Measurements from ENCODE around the gene RASGRP2.

Gene RASGRP2

GRCh38 chr11:64788321-64789215 lies 44.6 kb upstream of the RASGRP2 start:
- no peak for DNase-seq (ENCODE audit: low read depth, low spot score)
- H3K4me3 ChIP-seq (ENCODE audit: low read depth, low read length): no peak overlapping the region
- no peak for TF ChIP-seq CTCF (IDR thresholded peaks at IDR 0.05; ENCODE audit: low read depth, low read length)
- in situ Hi-C loops (cut with HindIII; ENCODE audit: low sequenced_read_pairs): no loop called here

- H3K4me3 ChIP-seq (ENCODE audit: low read depth, low read length): no peak overlapping the region
- peak; percentile 89 for TF ChIP-seq CTCF (IDR thresholded peaks at IDR 0.05; ENCODE audit: low read depth, low read length)
- in situ Hi-C loops (cut with HindIII; ENCODE audit: low sequenced_read_pairs): no loop called here
- peak; percentile 32 for DNase-seq (ENCODE audit: low read depth, low spot score)
These were observed 43.8 kb upstream of the RASGRP2 start for GRCh38 chr11:64787526-64788320.

- in situ Hi-C loops (cut with HindIII; ENCODE audit: low sequenced_read_pairs): no loop called here
- no peak for TF ChIP-seq CTCF (IDR thresholded peaks at IDR 0.05; ENCODE audit: low read depth, low read length)
- no peak overlapping the region for H3K4me3 ChIP-seq (ENCODE audit: low read depth, low read length)
- no peak for DNase-seq (ENCODE audit: low read depth, low spot score)
These were observed 42.4 kb upstream of the RASGRP2 start for GRCh38 chr11:64786308-64786707.

GRCh38 chr11:64784813-64785581 lies 41.1 kb upstream of the RASGRP2 start:
- no peak overlapping the region for H3K4me3 ChIP-seq (ENCODE audit: low read depth, low read length)
- in situ Hi-C loops (cut with HindIII; ENCODE audit: low sequenced_read_pairs): no loop called here
- no peak for TF ChIP-seq CTCF (IDR thresholded peaks at IDR 0.05; ENCODE audit: low read depth, low read length)
- no peak for DNase-seq (ENCODE audit: low read depth, low spot score)

- no peak for TF ChIP-seq CTCF (IDR thresholded peaks at IDR 0.05; ENCODE audit: low read depth, low read length)
- in situ Hi-C loops (cut with HindIII; ENCODE audit: low sequenced_read_pairs): no loop called here
- peak; percentile 100 for DNase-seq (ENCODE audit: low read depth, low spot score)
- peak within 1 kb of the TSS; percentile 58 for H3K4me3 ChIP-seq (ENCODE audit: low read depth, low read length)
These were observed 34.7 kb upstream of the RASGRP2 start, which contains the start of gene SF1 for GRCh38 chr11:64778473-64779298. TSS of gene SF1 (minus strand) at chr11:64778542. CDS start at chr11:64778392, 150 bp downstream.

Measured in astrocyte of the spinal cord (primary cell).